CD14-positive monocyte (primary cell): Measurements from ENCODE around the gene CD63. TPM values are rescaled to one million over a fixed set of nuclear protein-coding genes. Genes with fewer than 3 reads are reported as not detected.

ENCODE experiments used
- DNase-seq, 3 donors: peaks; one replicate each; pipeline ENCODE4 v3.0.0-alpha.2; 2011 to 2022
- H2AFZ ChIP-seq: 2 replicates; pipeline ENCODE4 v1.6.0; 2012; ENCODE audit warnings: mild to moderate bottlenecking, low read depth, low read length, inconsistent platforms; ENCODE audit not compliant: insufficient read depth, poor library complexity, severe bottlenecking
- H3K27ac ChIP-seq, 2 donors: 1 replicate in 1 of 2; 2 replicates in 1 of 2; pipeline ENCODE4 v1.5.1; 2012 to 2013; ENCODE audit warnings: low read length in 2 of 2, control low read depth in 1 of 2, inconsistent platforms in 1 of 2, low read depth in 1 of 2, mild to moderate bottlenecking in 1 of 2
- H3K27me3 ChIP-seq, 2 donors: one replicate each; pipeline versions ENCODE4 v1.6.0 to v1.6.1; 2011 to 2013; ENCODE audit warnings: low read length in 2 of 2; ENCODE audit not compliant: control insufficient read depth in 2 of 2, insufficient read depth in 2 of 2
- H3K36me3 ChIP-seq, 2 donors: replicated peaks in 1 of 2; 1 replicate in 1 of 2; 2 replicates in 1 of 2; pipeline versions ENCODE4 v1.5.1 to v1.6.1; 2012 to 2013; ENCODE audit warnings: low read length in 2 of 2, control low read depth in 1 of 2, inconsistent platforms in 1 of 2, mild to moderate bottlenecking in 1 of 2; ENCODE audit not compliant: insufficient read depth in 2 of 2, control insufficient read depth in 1 of 2
- H3K4me1 ChIP-seq, 2 donors: 1 replicate in 1 of 2; 2 replicates in 1 of 2; pipeline versions ENCODE4 v1.5.1 to v1.6.1; 2012 to 2013; ENCODE audit warnings: low read length in 2 of 2, control low read depth in 1 of 2, inconsistent platforms in 1 of 2, mild to moderate bottlenecking in 1 of 2, moderate library complexity in 1 of 2; ENCODE audit not compliant: insufficient read depth in 2 of 2, control insufficient read depth in 1 of 2
- H3K4me2 ChIP-seq: replicated peaks from 2 replicates; pipeline ENCODE3; 2012; ENCODE audit warnings: low read length, moderate library complexity, mild to moderate bottlenecking; ENCODE audit not compliant: poor library complexity, severe bottlenecking; ENCODE audit errors: extremely low read depth
- H3K4me3 ChIP-seq, 3 experiments: fragments of 200-600 bp in 1 of 3; sonication (generic) in 1 of 3; replicated peaks in 1 of 3; 1 replicate in 2 of 3; 2 replicates in 1 of 3; pipeline ENCODE4 v1.5.1; 2011 to 2013; ENCODE audit warnings: low read length in 3 of 3, mild to moderate bottlenecking in 3 of 3, control low read depth in 2 of 3, low read depth in 2 of 3, inconsistent platforms in 1 of 3, moderate library complexity in 1 of 3
- H3K79me2 ChIP-seq: 2 replicates; pipeline ENCODE4 v1.6.0; 2012; ENCODE audit warnings: mild to moderate bottlenecking, control low read depth, inconsistent platforms, low read length, moderate library complexity; ENCODE audit not compliant: insufficient read depth
- H3K9ac ChIP-seq: 2 replicates; pipeline ENCODE4 v1.6.0; 2017; ENCODE audit warnings: low read length, mild to moderate bottlenecking; ENCODE audit not compliant: insufficient read depth, poor library complexity, severe bottlenecking
- H3K9me3 ChIP-seq, 2 donors: replicated peaks in 1 of 2; 1 replicate in 1 of 2; 2 replicates in 1 of 2; pipeline versions ENCODE4 v1.5.1 to v1.6.1; 2012 to 2013; ENCODE audit warnings: low read length in 2 of 2, control low read depth in 1 of 2; ENCODE audit not compliant: control insufficient read depth in 1 of 2, insufficient read depth in 1 of 2
- H4K20me1 ChIP-seq: 2 replicates; pipeline ENCODE4 v1.6.0; 2012; ENCODE audit warnings: mild to moderate bottlenecking, low read length, control low read depth, moderate library complexity; ENCODE audit not compliant: insufficient read depth
- H3K27ac Mint-ChIP-seq, 7 donors: one replicate each; pipeline ENCODE4 v1.8.0; 2020; ENCODE audit warnings: mild to moderate bottlenecking in 7 of 7, mixed read lengths in 7 of 7, moderate library complexity in 6 of 7, inconsistent platforms in 2 of 7
- H3K27me3 Mint-ChIP-seq, 3 donors: one replicate each; pipeline ENCODE4 v1.8.0; 2021 to 2022; ENCODE audit warnings: low read depth in 3 of 3, mild to moderate bottlenecking in 3 of 3, mixed read lengths in 3 of 3, moderate library complexity in 3 of 3, inconsistent platforms in 1 of 3
- H3K36me3 Mint-ChIP-seq, 2 donors: one replicate each; pipeline ENCODE4 v1.8.0; 2020; ENCODE audit warnings: mixed read lengths in 2 of 2, inconsistent platforms in 1 of 2, mild to moderate bottlenecking in 1 of 2
- H3K4me1 Mint-ChIP-seq: one replicate; pipeline ENCODE4 v1.8.0; 2020; ENCODE audit warnings: mild to moderate bottlenecking, mixed read lengths
- H3K4me3 Mint-ChIP-seq, 2 donors: one replicate each; pipeline ENCODE4 v1.8.0; 2020; ENCODE audit warnings: mild to moderate bottlenecking in 2 of 2, mixed read lengths in 2 of 2, moderate library complexity in 1 of 2
- H3K9me3 Mint-ChIP-seq, 7 donors: one replicate each; pipeline ENCODE4 v1.8.0; 2020 to 2022; ENCODE audit warnings: mixed read lengths in 7 of 7, mild to moderate bottlenecking in 6 of 7, moderate library complexity in 6 of 7, inconsistent platforms in 2 of 7
- CTCF ChIP-seq: fragments of 200-600 bp; IDR thresholded peaks from one replicate; pipeline ENCODE4 v1.8.0; 2022; ENCODE audit warnings: antibody characterized with exemption, mild to moderate bottlenecking
- WGBS: methylation state at CpG from one replicate; pipeline ENCODE4 v1.1.5; 2013; ENCODE audit warnings: missing lambda C conversion rate; ENCODE audit not compliant: insufficient coverage; 5-methylcytosine and 5-hydroxymethylcytosine counted together
- intact Hi-C, 2 donors: fragments of 100-400 bp; cut with micrococcal nuclease; formaldehyde crosslinking; loops; one replicate each; pipeline versions ENCODE4 v1.15.0 to v1.15.1; 2023
- polyA plus RNA-seq, 3 donors: library from polyadenylated mRNA; depleted of rRNA in 1 of 3; unstranded in 2 of 3; stranded (reverse) in 1 of 3; fragments of 300-500 nt in 2 of 3; fragments of >200 nt in 1 of 3; fragmentation: Illumina TruSeq in 2 of 3; gene quantifications; 1 replicate in 2 of 3; 2 replicates in 1 of 3; pipeline ENCODE4 v1.2.3, GENCODE V29; 2012 to 2021

The CD63 gene
- polyA plus RNA-seq, 3 donors, result 336 to 1,099 (median 988) TPM

- H3K4me2 ChIP-seq, result no peak overlapping the region
- peaks cover 18 to 40% of the 10 kb centered on the region in 2 donors for H3K27me3 ChIP-seq
- intact Hi-C loops, result loop anchor here in 1 of 2 donors (5.0 kb wide), 1 partner anchor 44 kb away; no protein-coding TSS in a partner anchor
- H3K4me1 Mint-ChIP-seq, result peaks cover 41% of the 10 kb centered on the region
- no peaks in the 10 kb centered on the region for H3K36me3 ChIP-seq
- no peak overlapping the region for H3K9ac ChIP-seq
- H3K4me3 Mint-ChIP-seq, result peak overlapping the region in 1 of 2 donors; percentile 84
- peaks cover 42 to 64% (median 51%) of the 10 kb centered on the region in 3 donors for H3K27me3 Mint-ChIP-seq
- no peaks in the 10 kb centered on the region for H4K20me1 ChIP-seq
- no peak overlapping the region for H3K4me3 ChIP-seq
- no peak overlapping the region for H2AFZ ChIP-seq
- no peak overlapping the region for H3K27ac ChIP-seq
- H3K9me3 ChIP-seq, result no peaks in the 10 kb centered on the region
- peaks cover 3 to 8% of the 10 kb centered on the region in 2 donors for H3K36me3 Mint-ChIP-seq
- peaks cover 27 to 30% of the 10 kb centered on the region in 2 donors for H3K4me1 ChIP-seq
- 49% methylated on average over 2 of the region's 5 CpGs for WGBS
- H3K27ac Mint-ChIP-seq, result peak overlapping the region in 1 of 7 donors; percentile 10
- H3K79me2 ChIP-seq, result no peaks in the 10 kb centered on the region
- peaks cover 0 to 11% (median 2%) of the 10 kb centered on the region in 7 donors for H3K9me3 Mint-ChIP-seq
- DNase-seq, result no peak
- peak; percentile 23 for TF ChIP-seq CTCF
Observed at GRCh38 chr12:55705782-55706402, 22.9 kb downstream of the CD63 start.

- peaks cover 47% of the 10 kb centered on the region for H3K4me1 Mint-ChIP-seq
- Histone ChIP-seq H2AFZ (no peak overlapping the region), H3K27me3 (peaks cover 12 to 31% of the 10 kb centered on the region in 2 donors), H3K9ac (no peak overlapping the region), H4K20me1 (no peaks in the 10 kb centered on the region), H3K4me1 (peaks cover 29 to 30% of the 10 kb centered on the region in 2 donors), H3K79me2 (no peaks in the 10 kb centered on the region), H3K27ac (no peak overlapping the region), H3K4me2 (no peak overlapping the region), H3K4me3 (no peak overlapping the region), H3K36me3 (no peaks in the 10 kb centered on the region), H3K9me3 (no peaks in the 10 kb centered on the region)
- 100% methylated on average over 2 of the region's 9 CpGs for WGBS
- H3K27me3 Mint-ChIP-seq, result peaks cover 36 to 55% (median 43%) of the 10 kb centered on the region in 3 donors
- no peak for DNase-seq
- intact Hi-C loops, result loop anchor here in 1 of 2 donors (5.0 kb wide), 1 partner anchor 43 kb away; no protein-coding TSS in a partner anchor
- H3K9me3 Mint-ChIP-seq, result peaks cover 0 to 11% (median 2%) of the 10 kb centered on the region in 7 donors
- peak overlapping the region in 1 of 2 donors; percentile 43 for H3K4me3 Mint-ChIP-seq
- TF ChIP-seq CTCF, result no peak
- no peak overlapping the region for H3K27ac Mint-ChIP-seq
- H3K36me3 Mint-ChIP-seq, result peaks cover 3 to 7% of the 10 kb centered on the region in 2 donors
Observed at GRCh38 chr12:55704824-55705718, 23.7 kb downstream of the CD63 start.
